GM13976 (cell line): ENCODE measurements around the gene COMT.

Source experiments
- DNase-seq: peaks from one replicate; pipeline ENCODE4 v3.0.0; 2012; ENCODE audit warnings: low spot score
- in situ Hi-C: fragments of 300-500 bp; cut with MboI; formaldehyde crosslinking; loops from one replicate; pipeline ENCODE4 v1.12.0; 2022; ENCODE audit warnings: low sequenced_read_pairs, mixed read lengths, inconsistent platforms; ENCODE audit not compliant: unreplicated experiment
- TF ChIP-seq, protein P1 (sequence below): IDR thresholded peaks from 2 replicates; pipeline ENCODE4 v1.5.1; 2012; ENCODE audit warnings: borderline replicate concordance, mild to moderate bottlenecking; ENCODE audit not compliant: insufficient read depth; ENCODE audit errors: extremely low read depth, missing control alignments, control extremely low read depth

Gene COMT

DNA sequence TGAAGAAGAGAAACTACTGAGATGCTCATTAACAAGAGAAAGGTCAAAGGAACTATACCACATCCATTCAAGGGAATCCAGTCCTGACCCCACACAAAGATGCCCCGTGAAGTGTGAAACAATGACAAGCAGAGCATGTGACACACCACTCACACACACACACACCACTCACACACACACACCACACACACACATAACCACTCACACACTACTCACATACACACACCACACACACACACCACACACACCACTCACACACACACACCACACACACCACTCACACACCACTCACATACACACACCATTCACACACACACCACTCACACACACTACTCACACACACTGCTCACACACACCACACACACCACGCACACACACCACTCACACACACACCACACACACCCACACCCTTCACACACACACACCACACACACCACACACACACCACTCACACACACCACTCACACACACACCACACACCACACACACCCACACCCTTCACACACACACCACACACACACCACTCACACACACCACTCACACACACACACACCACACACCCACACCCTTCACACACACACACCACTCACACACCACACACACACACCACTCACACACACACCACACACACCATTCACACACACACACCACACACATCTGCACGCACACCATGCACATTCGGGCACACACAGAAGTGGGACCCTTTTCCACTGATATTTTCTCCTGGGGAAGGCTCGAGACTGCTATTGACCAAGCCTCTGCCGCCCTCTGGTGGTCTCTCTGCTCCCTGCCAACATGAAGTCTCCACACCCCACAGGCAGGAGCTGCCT, 32.0 kb upstream of the COMT start:
- TF ChIP-seq, protein P1, sequence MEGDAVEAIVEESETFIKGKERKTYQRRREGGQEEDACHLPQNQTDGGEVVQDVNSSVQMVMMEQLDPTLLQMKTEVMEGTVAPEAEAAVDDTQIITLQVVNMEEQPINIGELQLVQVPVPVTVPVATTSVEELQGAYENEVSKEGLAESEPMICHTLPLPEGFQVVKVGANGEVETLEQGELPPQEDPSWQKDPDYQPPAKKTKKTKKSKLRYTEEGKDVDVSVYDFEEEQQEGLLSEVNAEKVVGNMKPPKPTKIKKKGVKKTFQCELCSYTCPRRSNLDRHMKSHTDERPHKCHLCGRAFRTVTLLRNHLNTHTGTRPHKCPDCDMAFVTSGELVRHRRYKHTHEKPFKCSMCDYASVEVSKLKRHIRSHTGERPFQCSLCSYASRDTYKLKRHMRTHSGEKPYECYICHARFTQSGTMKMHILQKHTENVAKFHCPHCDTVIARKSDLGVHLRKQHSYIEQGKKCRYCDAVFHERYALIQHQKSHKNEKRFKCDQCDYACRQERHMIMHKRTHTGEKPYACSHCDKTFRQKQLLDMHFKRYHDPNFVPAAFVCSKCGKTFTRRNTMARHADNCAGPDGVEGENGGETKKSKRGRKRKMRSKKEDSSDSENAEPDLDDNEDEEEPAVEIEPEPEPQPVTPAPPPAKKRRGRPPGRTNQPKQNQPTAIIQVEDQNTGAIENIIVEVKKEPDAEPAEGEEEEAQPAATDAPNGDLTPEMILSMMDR = peak; percentile 90
- in situ Hi-C loops = no loop called here
- DNase-seq = peak; percentile 90

DNA sequence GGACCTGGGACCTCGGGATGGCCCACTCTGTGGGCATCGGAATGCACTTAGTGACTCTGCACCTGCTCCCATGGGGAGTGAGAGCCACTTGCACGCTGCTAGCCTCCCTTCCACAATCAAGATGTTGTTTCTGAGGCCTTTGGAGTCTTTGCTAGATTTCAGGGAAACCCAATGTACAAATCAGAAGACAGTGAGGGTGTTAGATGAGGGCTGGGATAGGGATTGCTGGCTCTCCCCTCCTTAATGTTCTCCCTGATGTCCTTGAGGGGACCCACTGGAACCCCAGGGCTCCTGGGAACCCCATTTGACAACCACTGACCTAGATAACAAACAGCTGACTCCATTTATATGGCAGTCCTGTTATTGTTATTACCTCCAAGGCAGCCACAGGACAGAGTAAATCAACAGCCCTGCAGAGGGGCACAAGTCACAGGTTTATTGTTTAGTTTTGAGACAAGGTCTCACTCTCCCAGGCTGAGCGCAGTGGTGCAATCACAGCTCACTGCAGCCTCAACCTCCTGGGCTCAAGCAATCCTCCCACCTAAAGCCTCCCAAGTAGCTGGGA, 31.3 kb upstream of the COMT start:
- in situ Hi-C loops = no loop called here
- TF ChIP-seq, protein P1 = no peak
- no peak for DNase-seq

DNA sequence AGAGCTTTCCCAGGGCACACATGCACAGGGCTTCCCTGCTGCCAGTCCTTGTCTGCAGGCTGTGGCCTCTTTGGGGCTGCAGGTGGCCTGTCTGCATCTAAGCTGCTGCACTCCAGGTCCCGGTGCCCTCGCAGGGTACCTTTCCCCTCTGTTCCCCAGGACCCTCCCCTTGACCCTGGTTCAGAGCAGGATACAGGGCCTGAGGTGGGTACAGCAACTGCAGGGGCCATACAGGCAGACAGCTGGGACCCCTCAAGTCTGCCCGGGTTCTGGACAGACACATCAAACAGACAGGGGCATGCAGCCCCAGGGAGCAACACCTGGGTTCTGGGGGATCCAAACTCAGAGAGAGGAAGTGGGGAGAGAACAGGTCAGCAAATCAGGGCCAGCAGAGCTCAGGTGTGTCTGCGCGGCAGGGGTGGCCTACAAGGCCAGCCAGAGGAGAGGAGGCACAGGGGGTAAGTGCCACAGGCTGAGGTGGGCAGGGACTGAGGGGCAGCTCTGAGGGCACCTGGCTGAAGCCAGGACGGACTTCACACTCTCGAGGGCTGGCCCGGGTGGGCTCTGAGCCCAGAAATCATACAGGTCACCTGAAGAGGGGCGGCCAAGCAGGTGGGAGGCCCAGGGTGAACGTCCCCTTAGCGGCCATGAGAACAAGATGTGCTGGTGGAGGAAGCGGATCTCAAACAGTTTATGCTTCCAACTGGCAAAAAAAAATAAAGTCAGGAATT, 29.9 kb upstream of the COMT start:
- DNase-seq = no peak
- TF ChIP-seq, protein P1 = no peak
- in situ Hi-C loops = no loop called here

DNA sequence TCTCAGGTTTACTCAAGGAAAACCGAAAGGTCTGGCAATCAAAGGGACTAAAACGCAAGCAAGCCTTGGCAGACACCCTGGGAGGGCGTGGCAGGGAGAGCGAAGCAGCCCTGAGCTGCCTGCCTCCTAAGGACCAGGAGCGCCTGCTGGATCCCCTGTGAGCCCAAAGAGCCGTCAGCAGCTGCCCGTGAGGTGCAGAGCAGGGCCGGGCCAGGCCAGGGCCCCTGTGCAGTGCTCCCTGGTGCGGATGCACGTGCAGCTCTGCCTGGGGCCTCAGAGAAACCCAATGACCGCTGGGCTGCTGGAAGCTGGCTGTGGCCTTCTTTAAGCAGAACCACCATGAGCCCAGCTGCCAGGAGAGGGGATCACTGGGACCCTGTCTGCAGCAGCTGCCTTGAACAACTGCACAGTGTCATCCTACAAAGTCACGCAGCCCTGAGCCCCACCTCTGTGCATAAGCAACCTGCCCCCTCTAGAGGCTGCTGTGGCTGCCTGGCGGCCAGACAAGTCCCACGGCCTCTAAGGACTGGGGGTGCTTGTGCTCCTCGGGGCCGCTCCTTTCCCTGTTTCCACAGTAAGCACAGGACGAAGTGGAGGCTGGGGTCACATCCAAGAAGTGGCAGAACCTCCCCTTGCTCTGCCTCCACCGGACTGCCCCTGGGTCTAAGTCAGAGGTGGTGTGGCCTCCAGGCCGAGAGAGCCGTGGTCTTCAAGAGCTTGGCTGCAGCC, 29.1 kb upstream of the COMT start:
- in situ Hi-C loops = no loop called here
- TF ChIP-seq, protein P1 = no peak
- no peak for DNase-seq

DNA sequence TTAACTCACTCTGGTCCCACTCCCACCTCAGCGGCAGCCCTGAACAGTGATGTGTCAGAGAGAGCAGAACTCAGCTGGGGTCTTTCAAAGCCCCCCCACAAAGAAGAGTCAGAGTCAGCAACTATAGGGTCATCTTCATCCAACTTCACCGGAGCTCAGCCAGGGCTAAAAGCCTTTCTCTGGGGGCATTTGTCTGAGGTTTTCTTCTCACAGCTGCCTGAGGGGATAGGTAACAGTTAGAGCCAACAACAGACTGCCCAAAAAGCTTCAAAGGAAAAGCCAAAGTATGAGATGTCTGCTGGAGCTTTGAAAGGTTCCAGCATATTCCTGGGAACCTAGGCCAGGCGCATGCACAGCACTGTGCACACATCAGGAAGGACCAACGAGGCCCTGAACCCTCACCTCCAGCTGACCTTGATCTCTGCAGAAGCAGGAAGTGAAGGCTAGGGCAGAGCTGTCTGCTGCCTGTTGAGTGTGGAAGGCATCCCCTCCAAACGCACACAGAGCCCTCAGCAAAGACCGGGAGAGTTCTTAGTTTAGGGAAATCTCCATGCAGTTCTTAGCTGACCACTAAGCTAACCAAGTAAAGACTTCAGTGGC, 28.1 kb upstream of the COMT start:
- TF ChIP-seq, protein P1 = no peak
- in situ Hi-C loops = no loop called here
- DNase-seq = no peak
